Measurements from ENCODE around the gene TRIP11.

Gene TRIP11

DNA sequence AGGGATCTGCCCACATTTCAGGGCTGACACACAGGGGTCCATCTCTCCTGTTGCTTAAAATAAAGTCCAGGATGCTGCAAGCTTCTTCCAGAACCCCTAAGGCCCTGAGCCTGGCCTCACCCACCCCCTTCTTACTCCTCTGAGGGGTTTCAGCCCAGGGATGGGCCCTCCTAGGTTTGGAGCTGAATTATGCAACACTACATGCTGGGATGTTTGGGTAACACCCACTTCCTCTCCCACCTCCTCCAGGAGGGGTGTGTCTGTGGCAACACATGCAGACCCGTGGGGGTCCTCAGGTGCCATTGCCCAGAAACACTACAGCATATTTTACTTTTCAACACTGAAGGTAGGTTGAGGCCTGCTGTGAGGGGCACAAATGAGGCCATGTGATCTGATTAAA lies 97.7 kb downstream of the TRIP11 start:
- Histone ChIP-seq H3K4me1 (ENCODE audit: insufficient read depth, poor library complexity, severe bottlenecking) (no peaks in the 10 kb centered on the region), H3K4me3 (ENCODE audit: severe bottlenecking) (no peak overlapping the region), H3K9me3 (ENCODE audit: severe bottlenecking) (no peaks in the 10 kb centered on the region), H3K27ac (ENCODE audit: poor library complexity, severe bottlenecking) (no peak overlapping the region), H3K36me3 (ENCODE audit: low read depth) (no peaks in the 10 kb centered on the region), H3K27me3 (ENCODE audit: insufficient read depth, poor library complexity, severe bottlenecking) (peaks cover 9% of the 10 kb centered on the region)
- no peak for TF ChIP-seq CTCF (IDR thresholded peaks at IDR 0.05; ENCODE audit: poor library complexity, severe bottlenecking)
- ATAC-seq (ENCODE audit: low read depth) (no peak), DNase-seq (ENCODE audit: low spot score) (no peak)

- H3K27ac ChIP-seq (ENCODE audit: poor library complexity, severe bottlenecking): no peak overlapping the region
- no peaks in the 10 kb centered on the region for H3K27me3 ChIP-seq (ENCODE audit: insufficient read depth, poor library complexity, severe bottlenecking)
- H3K9me3 ChIP-seq (ENCODE audit: severe bottlenecking): no peaks in the 10 kb centered on the region
- no peaks in the 10 kb centered on the region for H3K36me3 ChIP-seq (ENCODE audit: low read depth)
- H3K4me1 ChIP-seq (ENCODE audit: insufficient read depth, poor library complexity, severe bottlenecking): no peaks in the 10 kb centered on the region
- TF ChIP-seq CTCF (IDR thresholded peaks at IDR 0.05; ENCODE audit: poor library complexity, severe bottlenecking): no peak
- no peak overlapping the region for H3K4me3 ChIP-seq (ENCODE audit: severe bottlenecking)
- ATAC-seq (ENCODE audit: low read depth) (no peak), DNase-seq (ENCODE audit: low spot score) (no peak)
Observed at GRCh38 chr14:91940209-91940608, 99.7 kb downstream of the TRIP11 start.

DNA sequence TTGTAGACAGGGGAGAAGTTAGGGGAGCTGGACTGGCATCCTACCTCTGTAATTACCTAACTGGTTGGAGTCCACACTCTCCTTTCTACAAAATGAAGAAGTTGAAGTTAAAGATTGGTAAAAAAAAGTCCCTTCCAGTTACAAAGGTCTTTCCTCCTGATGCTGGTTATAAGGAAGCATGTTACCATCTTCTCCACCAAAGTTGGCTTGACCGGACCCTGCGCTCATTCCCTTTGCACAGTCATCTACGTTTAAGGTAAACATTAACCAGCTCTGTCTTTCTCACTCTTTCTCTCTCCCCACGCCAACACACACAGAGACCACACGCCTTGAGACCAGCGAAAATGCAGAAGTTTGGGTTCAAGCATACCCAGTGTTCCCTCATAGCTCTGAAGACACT lies 104.3 kb downstream of the TRIP11 start:
- H3K4me3 ChIP-seq (ENCODE audit: severe bottlenecking): no peak overlapping the region
- TF ChIP-seq CTCF (IDR thresholded peaks at IDR 0.05; ENCODE audit: poor library complexity, severe bottlenecking): no peak
- ATAC-seq (ENCODE audit: low read depth) (no peak), DNase-seq (ENCODE audit: low spot score) (no peak)
- no peaks in the 10 kb centered on the region for H3K9me3 ChIP-seq (ENCODE audit: severe bottlenecking)
- no peak overlapping the region for H3K27ac ChIP-seq (ENCODE audit: poor library complexity, severe bottlenecking)
- no peaks in the 10 kb centered on the region for H3K27me3 ChIP-seq (ENCODE audit: insufficient read depth, poor library complexity, severe bottlenecking)
- H3K4me1 ChIP-seq (ENCODE audit: insufficient read depth, poor library complexity, severe bottlenecking): no peaks in the 10 kb centered on the region
- no peaks in the 10 kb centered on the region for H3K36me3 ChIP-seq (ENCODE audit: low read depth)

DNA sequence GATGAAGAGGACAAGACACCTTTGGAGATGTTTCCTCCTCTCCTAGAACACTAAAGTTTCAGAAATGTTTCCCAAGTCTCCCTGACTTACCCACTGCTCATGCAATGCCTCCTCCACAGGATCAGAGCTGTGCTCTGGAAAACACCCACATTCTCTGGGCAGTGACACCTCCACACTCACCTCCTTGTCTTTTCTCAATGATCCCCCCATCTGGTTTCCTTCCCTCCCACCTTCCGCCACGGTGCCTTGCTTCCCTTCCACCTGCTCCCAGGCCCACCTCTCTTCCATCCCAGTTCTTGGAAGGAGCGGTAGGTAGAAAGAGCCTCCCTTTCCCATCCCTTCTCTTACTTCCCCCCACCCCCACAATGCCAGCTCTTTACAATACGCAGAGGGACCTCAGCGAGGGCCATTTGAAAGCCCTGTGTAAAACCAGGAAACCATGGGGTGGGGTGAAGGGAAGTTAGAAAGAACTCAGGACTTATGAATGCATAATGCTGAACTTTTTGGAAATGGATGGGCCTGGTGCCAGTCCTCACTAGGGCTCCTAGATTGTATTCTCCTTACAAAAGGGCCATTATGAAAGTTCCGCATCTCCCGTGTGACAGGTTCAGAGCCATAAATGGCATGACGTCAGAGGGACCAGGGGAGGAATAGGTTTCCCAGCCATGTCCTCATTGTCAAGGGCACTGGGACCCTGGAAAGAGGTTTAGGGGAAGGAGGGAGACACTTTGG lies 105.1 kb downstream of the TRIP11 start:
- Histone ChIP-seq H3K27ac (ENCODE audit: poor library complexity, severe bottlenecking) (no peak overlapping the region), H3K27me3 (ENCODE audit: insufficient read depth, poor library complexity, severe bottlenecking) (no peaks in the 10 kb centered on the region), H3K9me3 (ENCODE audit: severe bottlenecking) (no peaks in the 10 kb centered on the region), H3K4me1 (ENCODE audit: insufficient read depth, poor library complexity, severe bottlenecking) (peaks cover 4% of the 10 kb centered on the region), H3K36me3 (ENCODE audit: low read depth) (no peaks in the 10 kb centered on the region), H3K4me3 (ENCODE audit: severe bottlenecking) (no peak overlapping the region)
- TF ChIP-seq CTCF (IDR thresholded peaks at IDR 0.05; ENCODE audit: poor library complexity, severe bottlenecking): no peak
- DNase-seq (ENCODE audit: low spot score): no peak
- no peak for ATAC-seq (ENCODE audit: low read depth)

DNA sequence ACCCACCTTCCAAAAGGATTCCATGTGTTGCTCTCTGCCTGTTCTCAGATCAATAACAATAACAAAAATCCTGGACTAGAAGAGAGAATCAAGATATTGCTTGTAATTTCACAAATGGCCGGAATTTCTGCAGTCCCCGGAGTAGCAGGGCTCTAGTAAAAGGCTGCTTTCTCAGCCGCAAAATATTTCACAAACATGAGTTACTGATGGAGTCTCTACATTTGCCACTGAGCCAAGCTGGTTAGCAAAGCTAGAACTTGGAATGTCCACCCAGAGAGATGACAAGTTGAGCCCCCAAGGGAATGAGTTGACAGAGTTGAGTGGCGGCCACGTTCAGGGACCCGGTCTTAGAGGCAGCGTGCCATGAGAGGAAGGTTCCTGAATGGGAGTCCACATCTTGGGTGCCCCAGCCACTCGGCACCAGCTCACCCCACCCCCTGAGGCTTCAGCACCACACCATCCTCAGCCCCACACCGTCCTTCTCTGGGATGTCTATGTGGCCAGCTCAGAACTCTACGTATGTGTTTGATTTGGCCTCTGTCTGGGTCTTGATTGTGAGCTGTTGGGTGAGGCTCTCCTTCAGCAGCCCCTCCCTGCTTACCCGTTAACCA lies 108.3 kb downstream of the TRIP11 start:
- H3K4me3 ChIP-seq (ENCODE audit: severe bottlenecking): no peak overlapping the region
- no peak for TF ChIP-seq CTCF (IDR thresholded peaks at IDR 0.05; ENCODE audit: poor library complexity, severe bottlenecking)
- H3K4me1 ChIP-seq (ENCODE audit: insufficient read depth, poor library complexity, severe bottlenecking): peaks cover 11% of the 10 kb centered on the region
- DNase-seq (ENCODE audit: low spot score): no peak
- no peak for ATAC-seq (ENCODE audit: low read depth)
- H3K36me3 ChIP-seq (ENCODE audit: low read depth): no peaks in the 10 kb centered on the region
- no peaks in the 10 kb centered on the region for H3K9me3 ChIP-seq (ENCODE audit: severe bottlenecking)
- H3K27me3 ChIP-seq (ENCODE audit: insufficient read depth, poor library complexity, severe bottlenecking): no peaks in the 10 kb centered on the region
- no peak overlapping the region for H3K27ac ChIP-seq (ENCODE audit: poor library complexity, severe bottlenecking)

All from RWPE2 (cell line).